Testis (tissue), 2 donors: ENCODE results near the gene PRKAR1B.

Experiments used
- POLR2A ChIP-seq: fragments of 450-650 bp; IDR thresholded peaks from one replicate; pipeline ENCODE4 v1.6.1; 2017; ENCODE audit warnings: antibody characterized with exemption, mild to moderate bottlenecking, moderate library complexity
- TF ChIP-seq, protein P1 (sequence below), 3 experiments: fragments of 450-650 bp in 2 of 3; fragments of 200-600 bp in 1 of 3; sonication (generic) in 1 of 3; IDR thresholded peaks; one replicate each; pipeline ENCODE4 v1.5.1; 2016 to 2019; ENCODE audit warnings: antibody characterized with exemption in 3 of 3, mild to moderate bottlenecking in 2 of 3, moderate library complexity in 1 of 3

DNA sequence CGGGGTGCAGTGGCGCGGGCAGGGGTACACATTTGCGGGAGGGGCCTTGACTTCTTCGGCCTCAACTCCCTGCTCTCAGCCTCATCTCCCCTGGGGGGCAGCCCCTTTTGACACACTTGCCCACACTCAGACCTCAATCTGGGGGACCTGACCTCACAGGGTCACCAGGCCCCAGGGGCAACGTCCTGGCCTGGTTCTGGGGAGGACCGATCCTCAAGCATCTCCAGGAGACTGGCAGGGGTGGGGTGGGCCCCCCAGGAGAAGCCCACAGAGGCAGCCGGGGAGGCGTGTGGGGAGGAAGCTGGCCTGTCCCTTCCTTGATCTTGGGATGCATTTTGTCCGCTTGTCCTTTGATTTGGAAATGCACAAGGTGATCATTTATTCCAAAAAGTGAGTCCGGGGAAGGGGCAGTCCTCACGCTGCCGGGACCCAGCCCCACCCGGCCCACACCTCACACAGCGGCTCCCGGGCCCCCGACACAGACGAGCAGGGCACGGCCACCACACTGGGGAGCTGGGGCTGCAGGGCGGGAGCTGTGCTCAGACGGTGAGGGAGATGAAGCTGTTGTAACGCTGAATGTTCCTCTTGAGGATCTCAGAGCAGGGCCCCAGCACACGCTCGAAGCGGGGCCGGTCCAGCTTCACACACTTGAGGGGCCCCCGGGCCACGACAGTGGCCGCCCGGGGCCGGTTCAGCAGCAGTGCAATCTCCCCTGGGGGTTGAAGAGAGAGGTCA is 177.0 kb downstream of the PRKAR1B start:
- no peak for TF ChIP-seq POLR2A
- TF ChIP-seq, protein P1, sequence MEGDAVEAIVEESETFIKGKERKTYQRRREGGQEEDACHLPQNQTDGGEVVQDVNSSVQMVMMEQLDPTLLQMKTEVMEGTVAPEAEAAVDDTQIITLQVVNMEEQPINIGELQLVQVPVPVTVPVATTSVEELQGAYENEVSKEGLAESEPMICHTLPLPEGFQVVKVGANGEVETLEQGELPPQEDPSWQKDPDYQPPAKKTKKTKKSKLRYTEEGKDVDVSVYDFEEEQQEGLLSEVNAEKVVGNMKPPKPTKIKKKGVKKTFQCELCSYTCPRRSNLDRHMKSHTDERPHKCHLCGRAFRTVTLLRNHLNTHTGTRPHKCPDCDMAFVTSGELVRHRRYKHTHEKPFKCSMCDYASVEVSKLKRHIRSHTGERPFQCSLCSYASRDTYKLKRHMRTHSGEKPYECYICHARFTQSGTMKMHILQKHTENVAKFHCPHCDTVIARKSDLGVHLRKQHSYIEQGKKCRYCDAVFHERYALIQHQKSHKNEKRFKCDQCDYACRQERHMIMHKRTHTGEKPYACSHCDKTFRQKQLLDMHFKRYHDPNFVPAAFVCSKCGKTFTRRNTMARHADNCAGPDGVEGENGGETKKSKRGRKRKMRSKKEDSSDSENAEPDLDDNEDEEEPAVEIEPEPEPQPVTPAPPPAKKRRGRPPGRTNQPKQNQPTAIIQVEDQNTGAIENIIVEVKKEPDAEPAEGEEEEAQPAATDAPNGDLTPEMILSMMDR (IDR thresholded peaks at IDR 0.05) = no peak
